GM20431 (cell line): ENCODE measurements around the gene S1PR1.

Experiments
- in situ Hi-C: fragments of 300-500 bp; cut with MseI, MboI; formaldehyde crosslinking; loops from one replicate; pipeline ENCODE4 v1.15.0; 2020; ENCODE audit warnings: low sequenced_read_pairs; ENCODE audit not compliant: unreplicated experiment

Gene S1PR1

GRCh38 chr1:101275672-101276071, 38.9 kb downstream of the S1PR1 start:
- in situ Hi-C loops, result loop anchor here (25.0 kb wide), 2 partner anchors 138 to 363 kb away; no protein-coding TSS in a partner anchor

DNA sequence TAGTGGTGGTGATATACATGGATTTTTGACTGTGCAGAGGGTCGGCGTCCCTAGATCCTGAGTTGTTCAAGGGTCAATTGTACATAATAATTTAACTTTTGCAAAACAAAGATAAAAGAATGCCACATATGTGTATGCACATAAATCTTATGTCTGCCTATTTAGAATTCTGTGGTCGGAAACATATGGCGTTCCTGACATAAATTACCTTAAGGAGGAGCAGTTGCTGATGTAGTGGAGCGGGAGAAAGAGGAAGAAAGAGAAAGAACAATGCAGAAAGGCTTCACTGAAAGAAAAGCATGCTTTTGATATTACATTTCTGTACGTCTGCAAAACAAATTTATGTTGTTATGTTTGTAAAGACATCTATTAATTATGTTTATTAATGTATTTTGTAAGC, 40.0 kb downstream of the S1PR1 start:
- in situ Hi-C loops, result loop anchor here (25.0 kb wide), 2 partner anchors 140 to 365 kb away; no protein-coding TSS in a partner anchor

- in situ Hi-C loops, result loop anchor here (25.0 kb wide), 2 partner anchors 141 to 366 kb away; no protein-coding TSS in a partner anchor
These were observed 41.4 kb downstream of the S1PR1 start for GRCh38 chr1:101278238-101278637.

DNA sequence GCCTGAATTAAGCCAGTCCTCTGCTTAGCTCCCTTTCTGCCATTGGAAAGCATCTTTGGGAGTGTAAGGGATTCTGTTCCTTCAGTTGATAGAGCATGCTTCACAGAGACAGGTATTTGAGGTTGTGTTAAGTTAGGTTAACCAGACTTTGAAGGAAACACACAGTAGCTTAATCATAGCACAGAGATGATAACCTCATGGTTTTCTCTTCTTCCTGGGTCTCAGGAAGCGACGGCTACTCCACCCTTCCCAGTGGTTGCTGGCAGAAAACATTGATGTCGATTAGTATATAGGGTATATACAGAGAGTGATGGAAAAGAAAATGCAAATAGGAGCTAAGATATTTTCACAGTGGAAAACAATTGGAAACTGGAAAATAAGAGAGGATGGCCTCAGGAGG, 42.0 kb downstream of the S1PR1 start:
- in situ Hi-C loops, result loop anchor here (25.0 kb wide), 2 partner anchors 142 to 367 kb away; no protein-coding TSS in a partner anchor

GRCh38 chr1:101280049-101280592, 43.3 kb downstream of the S1PR1 start:
- in situ Hi-C loops, result loop anchor here (25.0 kb wide), 2 partner anchors 143 to 368 kb away; no protein-coding TSS in a partner anchor

DNA sequence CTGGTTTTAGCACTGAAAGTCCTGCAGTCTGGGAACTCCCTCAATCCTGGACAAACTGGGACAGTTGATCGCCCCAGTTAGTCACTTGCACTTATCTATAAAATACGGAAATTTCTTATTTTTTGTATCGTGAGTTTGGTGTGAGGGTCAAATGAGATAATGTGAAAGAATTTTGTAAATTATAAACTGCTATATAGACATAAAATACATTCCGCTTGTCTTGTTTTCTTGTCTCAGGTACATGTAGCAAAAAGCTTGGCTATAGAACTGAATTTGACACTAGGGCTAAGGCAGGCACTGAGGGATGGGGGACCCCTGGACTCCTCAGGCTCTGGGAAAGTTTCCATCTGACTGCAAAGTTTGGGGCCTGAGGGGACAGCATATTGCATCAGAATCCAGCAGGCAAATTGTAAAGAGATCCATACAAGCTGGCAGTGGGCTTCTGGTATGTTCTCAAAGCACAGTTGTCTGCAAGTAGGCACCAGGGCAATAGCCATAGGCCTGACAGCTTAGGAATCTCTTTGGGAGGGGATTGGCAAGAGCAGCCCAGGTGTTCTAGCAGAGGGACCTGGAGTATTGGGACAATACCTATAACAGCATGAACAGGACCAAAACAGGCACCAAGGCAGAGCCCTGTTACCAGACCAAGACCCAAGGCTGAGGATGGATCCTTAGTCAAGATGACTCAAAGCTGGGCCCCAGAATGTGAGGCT, 44.3 kb downstream of the S1PR1 start:
- in situ Hi-C loops, result loop anchor here (25.0 kb wide), 2 partner anchors 144 to 369 kb away; no protein-coding TSS in a partner anchor

DNA sequence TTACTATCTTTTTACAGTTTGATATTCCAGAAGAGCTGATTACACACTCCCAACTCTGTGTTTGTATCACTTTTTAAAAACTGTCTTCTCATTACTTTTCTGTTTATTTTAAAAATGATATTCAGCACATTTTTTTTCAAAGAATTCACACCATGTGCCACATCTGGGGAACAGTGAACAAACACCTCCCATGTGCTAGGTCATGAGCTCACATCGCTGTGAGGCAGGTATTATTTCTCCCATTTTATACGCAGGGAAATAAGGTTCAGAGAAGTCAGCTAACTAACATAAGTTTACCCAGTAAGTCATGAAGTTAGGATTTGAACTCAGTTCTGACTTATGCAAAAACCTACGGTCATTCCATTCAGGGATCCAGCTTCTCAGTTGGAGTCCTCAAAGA, 44.9 kb downstream of the S1PR1 start:
- in situ Hi-C loops, result loop anchor here (25.0 kb wide), 2 partner anchors 144 to 369 kb away; no protein-coding TSS in a partner anchor

- in situ Hi-C loops, result loop anchor here (25.0 kb wide), 2 partner anchors 145 to 370 kb away; no protein-coding TSS in a partner anchor
These were observed 45.7 kb downstream of the S1PR1 start for GRCh38 chr1:101282314-101283038.

DNA sequence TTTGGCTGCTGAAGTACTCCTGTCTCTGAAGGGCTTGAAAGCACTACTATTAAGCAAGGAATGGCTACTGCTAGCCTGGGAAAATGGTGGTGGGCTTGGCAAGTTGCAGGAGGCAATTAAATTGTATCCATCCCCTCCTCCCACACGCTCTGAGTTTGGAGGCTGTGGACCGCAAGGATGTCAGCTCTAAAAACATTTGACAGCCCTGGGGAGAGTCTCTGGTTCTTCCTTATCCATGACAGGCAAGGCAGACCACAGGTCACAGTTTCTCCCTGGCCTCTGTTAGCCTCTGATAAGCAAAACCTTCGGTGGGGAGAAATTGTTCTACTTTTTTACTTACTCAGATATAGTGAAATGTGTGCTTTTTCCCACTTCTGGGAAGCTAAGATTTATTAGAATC, 46.6 kb downstream of the S1PR1 start:
- in situ Hi-C loops, result loop anchor here (25.0 kb wide), 2 partner anchors 146 to 371 kb away; no protein-coding TSS in a partner anchor

GRCh38 chr1:101284021-101284420, 47.2 kb downstream of the S1PR1 start:
- in situ Hi-C loops, result loop anchor here (25.0 kb wide), 2 partner anchors 147 to 372 kb away; no protein-coding TSS in a partner anchor

- in situ Hi-C loops, result loop anchor here (25.0 kb wide), 2 partner anchors 147 to 372 kb away; no protein-coding TSS in a partner anchor
These were observed 47.9 kb downstream of the S1PR1 start for GRCh38 chr1:101284622-101285218.

DNA sequence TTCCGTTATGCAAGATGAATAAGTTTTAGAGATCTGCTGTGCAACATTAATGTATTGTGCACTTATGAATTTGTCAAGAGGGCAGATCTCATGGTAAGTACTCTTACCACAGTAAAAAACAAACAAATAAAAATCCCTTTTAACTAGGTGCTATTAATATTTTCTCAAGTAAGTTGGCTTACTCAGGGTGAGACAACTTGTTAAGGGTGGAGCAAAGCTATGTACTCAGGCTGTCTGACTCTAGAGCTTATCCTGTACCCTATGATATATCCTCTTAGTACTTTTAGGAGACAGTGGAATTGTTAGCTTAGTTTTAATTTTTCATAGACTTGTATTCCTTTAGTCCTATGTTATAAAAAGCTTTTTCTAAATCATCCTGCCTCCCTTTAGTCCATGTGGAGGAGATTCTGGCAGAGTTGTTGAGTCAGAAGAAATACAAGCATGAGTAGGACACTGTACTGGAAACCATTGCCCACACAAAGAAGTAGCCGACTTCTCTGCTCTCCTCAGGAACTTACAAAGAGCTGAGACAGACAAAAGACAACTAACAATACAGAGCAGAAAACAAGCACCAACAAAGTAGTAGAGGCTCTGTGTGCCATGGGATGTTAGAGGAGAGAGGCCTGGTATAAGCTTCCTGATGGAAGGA, 49.2 kb downstream of the S1PR1 start:
- in situ Hi-C loops, result loop anchor here (25.0 kb wide), 2 partner anchors 149 to 374 kb away; no protein-coding TSS in a partner anchor

- in situ Hi-C loops, result loop anchor here (25.0 kb wide), 2 partner anchors 151 to 376 kb away; no protein-coding TSS in a partner anchor
These were observed 51.7 kb downstream of the S1PR1 start for GRCh38 chr1:101288491-101288944.

DNA sequence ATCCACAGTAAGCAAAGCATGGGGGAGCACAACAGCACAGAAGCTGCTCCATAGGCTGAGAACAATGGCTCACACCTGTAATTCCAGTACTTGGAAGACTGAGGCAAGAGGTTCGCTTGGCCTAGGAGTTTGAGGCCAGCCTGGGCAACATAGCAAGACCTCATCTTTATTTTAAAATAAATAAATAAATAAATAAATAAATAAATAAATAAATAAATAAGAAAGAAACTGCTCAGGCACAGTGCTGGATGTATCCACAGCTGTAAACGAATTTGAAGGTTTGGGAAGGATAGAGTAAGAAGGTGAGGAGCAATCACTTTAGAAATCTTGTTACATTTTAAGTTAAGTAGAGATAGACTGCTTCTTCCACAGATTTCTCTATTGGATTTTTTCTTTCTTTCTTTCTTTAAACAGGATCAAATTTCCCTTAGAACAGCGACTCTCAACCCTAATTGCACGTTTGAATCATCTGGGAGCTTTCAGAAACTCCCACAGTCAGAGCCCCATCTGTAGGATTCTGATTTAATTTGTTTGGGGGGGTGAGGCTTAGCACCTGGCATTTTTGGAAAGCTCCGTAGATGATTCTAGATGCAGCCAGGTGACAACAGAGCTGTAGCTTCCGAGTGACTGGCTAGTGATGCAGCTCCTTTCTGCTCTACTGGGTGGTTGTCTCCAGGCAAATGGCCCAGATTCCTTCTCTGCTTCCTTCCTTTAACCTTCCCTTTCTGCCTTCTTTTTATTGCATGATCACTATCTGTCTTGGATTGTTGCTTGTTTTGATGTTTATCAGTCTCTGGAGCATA, 53.5 kb downstream of the S1PR1 start:
- in situ Hi-C loops, result loop anchor here (25.0 kb wide), 2 partner anchors 153 to 378 kb away; no protein-coding TSS in a partner anchor
